Measurements from ENCODE around the gene SMYD4. TPM values are rescaled to one million over a fixed set of nuclear protein-coding genes. Genes with fewer than 3 reads are reported as not detected.

The SMYD4 gene
- total RNA-seq, 1 donor from 2014 or later, result 8.4 TPM

DNA sequence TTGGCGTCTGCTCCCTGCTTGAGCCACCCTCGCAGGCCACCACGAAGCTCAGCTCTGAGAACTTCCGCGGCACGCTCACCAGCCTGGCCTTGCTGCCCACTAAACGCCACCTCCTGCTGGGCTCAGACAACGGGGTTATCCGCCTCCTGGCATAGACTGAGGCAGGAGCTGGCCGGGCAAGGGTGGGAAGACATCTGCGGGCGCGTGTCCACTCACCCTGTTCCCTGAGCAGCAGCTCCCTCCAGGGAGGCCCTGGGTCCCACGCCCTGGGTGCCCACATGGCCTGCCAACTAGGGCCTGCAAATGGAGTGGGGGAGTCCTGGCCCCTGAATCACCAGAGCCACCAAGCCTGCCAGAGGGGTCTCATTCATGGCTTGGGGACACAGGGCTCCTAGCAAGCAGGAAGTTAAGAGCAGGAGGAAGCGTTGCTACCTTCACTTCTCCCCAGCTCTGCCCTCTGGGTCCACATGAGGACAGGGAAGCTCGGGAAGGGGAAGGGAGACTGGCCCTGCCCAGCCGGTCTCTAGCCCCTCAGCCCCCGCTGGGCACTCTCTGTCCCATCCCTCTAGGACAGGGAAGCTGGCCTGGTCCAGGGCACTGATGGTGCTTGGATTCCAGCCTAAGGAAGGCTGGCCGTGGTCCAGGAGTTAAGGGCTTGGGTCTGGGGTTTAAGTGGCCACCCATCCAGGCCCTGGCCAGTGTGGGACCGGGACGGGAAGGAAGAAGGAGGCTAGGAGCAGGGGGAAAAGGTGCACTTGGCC is 92.0 kb downstream of the SMYD4 start:
- Histone ChIP-seq H3K9ac (ENCODE audit: low read depth in 1 of 3, low read length in 3 of 3) (peak overlapping the region in 1 of 3 donors; percentile 25), H3K27me3 (ENCODE audit: control insufficient read depth in 3 of 3, insufficient read depth in 3 of 3, low read length in 3 of 3) (no peaks in the 10 kb centered on the region), H3K36me3 (ENCODE audit: control insufficient read depth in 3 of 3, insufficient read depth in 3 of 3, low read length in 3 of 3) (peaks cover 27 to 41% (median 35%) of the 10 kb centered on the region in 3 donors), H3K4me1 (ENCODE audit: control insufficient read depth in 3 of 3, insufficient read depth in 3 of 3, low read length in 3 of 3) (peaks cover 7 to 20% (median 10%) of the 10 kb centered on the region in 3 donors), H3K4me3 (ENCODE audit: low read length in 3 of 3) (no peak overlapping the region), H3K9me3 (ENCODE audit: control insufficient read depth in 3 of 3, low read length in 3 of 3) (no peaks in the 10 kb centered on the region), H3K27ac (ENCODE audit: low read depth, low read length) (no peak overlapping the region)

DNA sequence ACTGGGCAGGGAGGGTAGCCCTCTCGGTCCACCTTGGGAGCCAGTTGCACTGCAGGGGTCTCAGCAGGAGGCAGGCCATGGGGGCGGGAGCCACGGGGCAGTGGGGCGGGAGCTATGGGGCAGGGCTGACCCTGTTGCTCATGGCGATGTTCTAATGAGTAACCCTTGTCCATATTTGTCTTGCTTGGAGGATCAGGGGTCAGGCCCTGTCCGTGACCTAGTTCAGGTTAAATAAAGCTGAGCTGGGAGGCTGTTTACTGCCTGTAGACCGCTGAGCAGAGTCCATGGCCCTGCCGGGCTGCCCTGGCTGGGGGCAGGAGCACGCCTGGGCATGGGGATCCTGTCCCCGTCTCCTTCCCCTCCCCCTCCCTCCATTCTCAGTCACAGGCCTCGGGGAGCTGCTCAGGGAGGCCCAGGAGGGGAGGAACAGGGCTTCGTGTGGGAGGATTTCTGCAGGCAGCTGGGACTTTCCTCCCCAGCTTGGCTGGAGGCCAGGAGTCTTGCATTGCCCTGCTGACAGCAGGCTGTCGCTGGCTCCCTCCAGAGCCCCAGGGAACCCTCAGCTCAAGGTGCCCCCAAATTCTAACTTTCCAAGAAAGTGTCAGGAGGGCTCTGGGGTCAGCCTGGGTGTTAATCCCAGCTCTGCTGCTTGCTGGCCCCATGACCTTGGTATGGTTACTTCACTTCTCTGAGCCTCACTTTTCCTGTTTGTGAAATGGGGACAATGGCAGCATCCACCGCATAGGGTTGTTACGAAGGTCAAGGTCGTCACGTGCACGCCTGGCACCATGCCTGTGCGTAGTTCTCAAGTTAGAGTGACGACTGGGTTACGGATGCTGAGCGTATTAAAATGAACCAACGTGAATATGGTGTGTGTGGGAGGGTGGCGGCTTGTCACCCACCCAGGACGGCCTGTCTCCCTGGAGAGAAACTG is 93.1 kb downstream of the SMYD4 start:
- Histone ChIP-seq H3K9me3 (ENCODE audit: control insufficient read depth in 3 of 3, low read length in 3 of 3) (no peaks in the 10 kb centered on the region), H3K9ac (ENCODE audit: low read depth in 1 of 3, low read length in 3 of 3) (peak overlapping the region in 1 of 3 donors; percentile 40), H3K36me3 (ENCODE audit: control insufficient read depth in 3 of 3, insufficient read depth in 3 of 3, low read length in 3 of 3) (peaks cover 27 to 43% (median 39%) of the 10 kb centered on the region in 3 donors), H3K4me3 (ENCODE audit: low read length in 3 of 3) (no peak overlapping the region), H3K4me1 (ENCODE audit: control insufficient read depth in 3 of 3, insufficient read depth in 3 of 3, low read length in 3 of 3) (peaks cover 7 to 20% (median 10%) of the 10 kb centered on the region in 3 donors), H3K27ac (ENCODE audit: low read depth, low read length) (no peak overlapping the region), H3K27me3 (ENCODE audit: control insufficient read depth in 3 of 3, insufficient read depth in 3 of 3, low read length in 3 of 3) (no peaks in the 10 kb centered on the region)

DNA sequence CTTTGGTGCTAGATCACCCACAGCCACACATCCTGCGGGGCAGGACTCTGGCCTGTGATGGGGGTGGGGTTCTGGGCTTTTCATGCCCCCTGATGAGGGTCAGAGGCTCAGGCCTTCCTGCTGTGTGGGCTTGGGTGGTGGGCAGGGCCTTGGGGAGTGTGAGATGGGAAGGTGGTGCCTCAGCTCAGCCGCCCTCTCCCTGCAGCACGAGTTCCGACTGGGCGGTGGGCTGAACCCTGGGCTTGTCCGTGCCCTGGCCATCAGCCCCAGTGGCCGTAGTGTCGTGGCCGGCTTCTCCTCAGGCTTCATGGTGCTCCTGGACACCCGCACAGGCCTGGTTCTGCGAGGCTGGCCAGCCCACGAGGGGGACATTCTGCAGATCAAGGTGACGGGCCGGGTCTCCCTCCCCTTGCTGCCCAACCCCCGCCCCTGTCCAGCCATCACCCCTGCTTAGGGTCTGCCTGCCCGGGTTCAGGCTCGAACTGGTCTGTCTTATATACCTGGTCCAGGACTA is 93.8 kb downstream of the SMYD4 start:
- Histone ChIP-seq H3K4me3 (ENCODE audit: low read length in 3 of 3) (no peak overlapping the region), H3K27ac (ENCODE audit: low read depth, low read length) (no peak overlapping the region), H3K36me3 (ENCODE audit: control insufficient read depth in 3 of 3, insufficient read depth in 3 of 3, low read length in 3 of 3) (peaks cover 27 to 45% (median 39%) of the 10 kb centered on the region in 3 donors), H3K27me3 (ENCODE audit: control insufficient read depth in 3 of 3, insufficient read depth in 3 of 3, low read length in 3 of 3) (no peaks in the 10 kb centered on the region), H3K4me1 (ENCODE audit: control insufficient read depth in 3 of 3, insufficient read depth in 3 of 3, low read length in 3 of 3) (peaks cover 11 to 24% (median 14%) of the 10 kb centered on the region in 3 donors), H3K9me3 (ENCODE audit: control insufficient read depth in 3 of 3, low read length in 3 of 3) (no peaks in the 10 kb centered on the region), H3K9ac (ENCODE audit: low read depth in 1 of 3, low read length in 3 of 3) (no peak overlapping the region)

DNA sequence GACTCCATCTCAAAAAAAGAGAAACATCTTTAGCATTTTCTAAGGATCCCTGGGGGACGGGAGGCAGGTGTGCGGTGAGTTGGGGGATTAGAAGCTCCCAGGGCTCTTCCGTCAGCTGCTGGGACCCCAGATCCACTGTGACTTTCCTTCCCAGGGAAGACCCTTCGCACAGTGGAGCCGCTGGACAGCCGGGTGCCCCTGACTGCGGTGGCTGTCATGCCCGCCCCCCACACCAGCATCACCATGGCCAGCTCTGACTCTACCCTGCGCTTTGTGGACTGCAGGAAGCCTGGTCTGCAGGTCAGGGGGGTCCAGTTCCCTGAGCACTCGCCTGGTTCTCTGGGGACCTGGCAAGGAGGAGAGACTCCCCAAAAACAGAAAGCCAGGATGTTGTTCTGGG is 94.3 kb downstream of the SMYD4 start:
- Histone ChIP-seq H3K4me1 (ENCODE audit: control insufficient read depth in 3 of 3, insufficient read depth in 3 of 3, low read length in 3 of 3) (peaks cover 16 to 29% (median 19%) of the 10 kb centered on the region in 3 donors), H3K36me3 (ENCODE audit: control insufficient read depth in 3 of 3, insufficient read depth in 3 of 3, low read length in 3 of 3) (peaks cover 27 to 45% (median 39%) of the 10 kb centered on the region in 3 donors), H3K9me3 (ENCODE audit: control insufficient read depth in 3 of 3, low read length in 3 of 3) (no peaks in the 10 kb centered on the region), H3K4me3 (ENCODE audit: low read length in 3 of 3) (no peak overlapping the region), H3K27ac (ENCODE audit: low read depth, low read length) (no peak overlapping the region), H3K9ac (ENCODE audit: low read depth in 1 of 3, low read length in 3 of 3) (no peak overlapping the region), H3K27me3 (ENCODE audit: control insufficient read depth in 3 of 3, insufficient read depth in 3 of 3, low read length in 3 of 3) (no peaks in the 10 kb centered on the region)

DNA sequence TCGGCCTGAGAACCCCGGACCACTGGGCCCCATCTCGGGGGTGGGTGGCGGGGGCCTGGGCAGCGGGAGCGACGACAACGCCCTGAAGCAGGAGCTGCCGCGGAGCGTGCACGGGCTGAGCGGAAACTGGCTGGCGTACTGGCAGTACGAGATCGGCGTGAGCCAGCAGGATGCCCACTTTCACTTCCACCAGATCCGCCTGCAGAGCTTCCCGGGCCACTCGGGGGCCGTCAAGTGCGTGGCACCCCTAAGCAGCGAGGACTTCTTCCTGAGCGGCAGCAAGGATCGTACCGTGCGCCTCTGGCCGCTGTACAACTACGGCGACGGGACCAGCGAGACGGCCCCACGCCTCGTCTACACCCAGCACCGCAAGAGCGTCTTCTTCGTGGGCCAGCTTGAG is 95.9 kb downstream of the SMYD4 start:
- H3K36me3 ChIP-seq (ENCODE audit: control insufficient read depth in 3 of 3, insufficient read depth in 3 of 3, low read length in 3 of 3), result peaks cover 30 to 47% (median 39%) of the 10 kb centered on the region in 3 donors

DNA sequence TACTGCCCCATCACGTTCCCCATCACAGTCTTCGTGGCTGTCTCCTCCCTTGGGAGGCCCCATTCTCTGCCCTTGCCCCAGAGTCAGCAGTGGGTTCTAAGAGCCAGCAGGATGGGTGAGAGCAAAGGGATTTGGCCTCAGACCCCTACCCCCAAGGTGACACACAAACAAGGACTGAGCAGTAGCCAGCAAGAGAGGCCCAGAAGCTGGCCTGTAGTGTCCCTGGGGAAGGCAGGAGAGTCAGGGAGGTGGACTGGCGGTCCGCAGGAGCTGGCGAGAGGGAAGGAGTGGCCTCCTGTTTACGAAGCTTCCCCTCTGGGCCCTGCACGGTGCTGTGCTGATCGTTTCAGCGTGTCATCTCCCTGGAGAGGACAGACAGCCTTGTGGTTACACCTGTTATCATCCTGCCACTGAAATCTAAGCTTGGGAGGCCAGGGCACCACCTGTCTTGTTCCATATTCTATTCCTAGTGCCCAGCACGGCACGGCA is 96.8 kb downstream of the SMYD4 start:
- no peak overlapping the region for H3K9ac ChIP-seq (ENCODE audit: low read depth in 1 of 3, low read length in 3 of 3)
- H3K9me3 ChIP-seq (ENCODE audit: control insufficient read depth in 3 of 3, low read length in 3 of 3), result no peaks in the 10 kb centered on the region
- H3K4me3 ChIP-seq (ENCODE audit: low read length in 3 of 3), result no peak overlapping the region
- H3K36me3 ChIP-seq (ENCODE audit: control insufficient read depth in 3 of 3, insufficient read depth in 3 of 3, low read length in 3 of 3), result peaks cover 28 to 50% (median 35%) of the 10 kb centered on the region in 3 donors
- no peak overlapping the region for H3K27ac ChIP-seq (ENCODE audit: low read depth, low read length)
- no peaks in the 10 kb centered on the region for H3K27me3 ChIP-seq (ENCODE audit: control insufficient read depth in 3 of 3, insufficient read depth in 3 of 3, low read length in 3 of 3)
- peaks cover 23 to 44% (median 28%) of the 10 kb centered on the region in 3 donors for H3K4me1 ChIP-seq (ENCODE audit: control insufficient read depth in 3 of 3, insufficient read depth in 3 of 3, low read length in 3 of 3)

More for the DNA sequence above, 95.9 kb downstream of the SMYD4 start:
- Histone ChIP-seq H3K9me3 (ENCODE audit: control insufficient read depth in 3 of 3, low read length in 3 of 3) (no peaks in the 10 kb centered on the region), H3K4me1 (ENCODE audit: control insufficient read depth in 3 of 3, insufficient read depth in 3 of 3, low read length in 3 of 3) (peaks cover 23 to 39% (median 26%) of the 10 kb centered on the region in 3 donors), H3K4me3 (ENCODE audit: low read length in 3 of 3) (no peak overlapping the region), H3K27me3 (ENCODE audit: control insufficient read depth in 3 of 3, insufficient read depth in 3 of 3, low read length in 3 of 3) (no peaks in the 10 kb centered on the region), H3K27ac (ENCODE audit: low read depth, low read length) (no peak overlapping the region), H3K9ac (ENCODE audit: low read depth in 1 of 3, low read length in 3 of 3) (no peak overlapping the region)

DNA sequence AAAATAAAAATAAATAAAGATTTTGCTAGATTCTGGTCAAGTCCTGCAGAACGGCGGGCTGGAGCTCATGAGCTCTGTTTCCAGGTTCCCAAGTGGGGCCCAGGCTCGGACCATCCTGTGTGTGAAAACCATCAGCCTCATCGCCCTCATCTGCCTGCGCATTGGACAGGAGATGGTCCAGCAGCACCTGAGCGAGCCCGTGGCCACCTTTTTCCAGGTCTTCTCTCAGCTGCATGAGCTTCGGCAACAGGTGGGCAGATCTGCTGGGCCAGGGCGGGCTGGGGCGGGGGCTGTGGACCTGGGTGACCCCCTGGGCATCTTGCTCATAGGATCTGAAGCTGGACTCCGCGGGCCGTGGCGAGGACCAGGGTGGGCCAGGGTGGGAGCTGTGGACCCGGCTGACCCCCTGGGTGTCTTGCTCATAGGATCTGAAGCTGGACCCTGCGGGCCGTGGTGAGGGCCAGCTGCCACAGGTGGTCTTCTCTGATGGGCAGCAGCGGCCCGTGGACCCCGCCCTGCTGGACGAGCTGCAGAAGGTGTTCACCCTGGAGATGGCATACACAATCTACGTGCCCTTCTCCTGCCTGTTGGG is 97.4 kb downstream of the SMYD4 start:
- peaks cover 23 to 48% (median 32%) of the 10 kb centered on the region in 3 donors for H3K4me1 ChIP-seq (ENCODE audit: control insufficient read depth in 3 of 3, insufficient read depth in 3 of 3, low read length in 3 of 3)
- no peaks in the 10 kb centered on the region for H3K27me3 ChIP-seq (ENCODE audit: control insufficient read depth in 3 of 3, insufficient read depth in 3 of 3, low read length in 3 of 3)
- H3K9ac ChIP-seq (ENCODE audit: low read depth in 1 of 3, low read length in 3 of 3), result no peak overlapping the region
- H3K4me3 ChIP-seq (ENCODE audit: low read length in 3 of 3), result no peak overlapping the region
- no peak overlapping the region for H3K27ac ChIP-seq (ENCODE audit: low read depth, low read length)
- peaks cover 25 to 50% (median 35%) of the 10 kb centered on the region in 3 donors for H3K36me3 ChIP-seq (ENCODE audit: control insufficient read depth in 3 of 3, insufficient read depth in 3 of 3, low read length in 3 of 3)
- H3K9me3 ChIP-seq (ENCODE audit: control insufficient read depth in 3 of 3, low read length in 3 of 3), result no peaks in the 10 kb centered on the region

DNA sequence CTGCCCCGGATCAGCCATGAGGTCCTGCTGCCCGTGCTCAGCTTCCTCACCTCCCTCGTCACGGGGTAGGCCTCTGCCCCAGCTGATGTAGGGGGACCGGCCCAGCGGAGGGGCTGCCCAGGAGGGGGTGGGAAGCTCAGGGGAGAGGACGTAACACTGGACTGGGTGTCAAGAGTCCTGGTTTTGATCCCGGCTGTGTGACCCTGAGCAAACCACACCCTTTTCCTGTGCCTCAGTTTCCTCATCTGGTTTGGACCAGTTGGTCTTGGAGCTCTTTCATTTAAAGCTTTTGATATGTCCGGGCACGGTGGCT is 98.6 kb downstream of the SMYD4 start:
- Histone ChIP-seq H3K4me1 (ENCODE audit: control insufficient read depth in 3 of 3, insufficient read depth in 3 of 3, low read length in 3 of 3) (peaks cover 25 to 48% (median 37%) of the 10 kb centered on the region in 3 donors), H3K36me3 (ENCODE audit: control insufficient read depth in 3 of 3, insufficient read depth in 3 of 3, low read length in 3 of 3) (peaks cover 26 to 51% (median 39%) of the 10 kb centered on the region in 3 donors), H3K4me3 (ENCODE audit: low read length in 3 of 3) (peak overlapping the region in 1 of 3 donors; percentile 24), H3K9ac (ENCODE audit: low read depth in 1 of 3, low read length in 3 of 3) (peak overlapping the region; percentile 76 to 86 (median 77)), H3K9me3 (ENCODE audit: control insufficient read depth in 3 of 3, low read length in 3 of 3) (no peaks in the 10 kb centered on the region), H3K27ac (ENCODE audit: low read depth, low read length) (peak overlapping the region; percentile 96), H3K27me3 (ENCODE audit: control insufficient read depth in 3 of 3, insufficient read depth in 3 of 3, low read length in 3 of 3) (no peaks in the 10 kb centered on the region)

DNA sequence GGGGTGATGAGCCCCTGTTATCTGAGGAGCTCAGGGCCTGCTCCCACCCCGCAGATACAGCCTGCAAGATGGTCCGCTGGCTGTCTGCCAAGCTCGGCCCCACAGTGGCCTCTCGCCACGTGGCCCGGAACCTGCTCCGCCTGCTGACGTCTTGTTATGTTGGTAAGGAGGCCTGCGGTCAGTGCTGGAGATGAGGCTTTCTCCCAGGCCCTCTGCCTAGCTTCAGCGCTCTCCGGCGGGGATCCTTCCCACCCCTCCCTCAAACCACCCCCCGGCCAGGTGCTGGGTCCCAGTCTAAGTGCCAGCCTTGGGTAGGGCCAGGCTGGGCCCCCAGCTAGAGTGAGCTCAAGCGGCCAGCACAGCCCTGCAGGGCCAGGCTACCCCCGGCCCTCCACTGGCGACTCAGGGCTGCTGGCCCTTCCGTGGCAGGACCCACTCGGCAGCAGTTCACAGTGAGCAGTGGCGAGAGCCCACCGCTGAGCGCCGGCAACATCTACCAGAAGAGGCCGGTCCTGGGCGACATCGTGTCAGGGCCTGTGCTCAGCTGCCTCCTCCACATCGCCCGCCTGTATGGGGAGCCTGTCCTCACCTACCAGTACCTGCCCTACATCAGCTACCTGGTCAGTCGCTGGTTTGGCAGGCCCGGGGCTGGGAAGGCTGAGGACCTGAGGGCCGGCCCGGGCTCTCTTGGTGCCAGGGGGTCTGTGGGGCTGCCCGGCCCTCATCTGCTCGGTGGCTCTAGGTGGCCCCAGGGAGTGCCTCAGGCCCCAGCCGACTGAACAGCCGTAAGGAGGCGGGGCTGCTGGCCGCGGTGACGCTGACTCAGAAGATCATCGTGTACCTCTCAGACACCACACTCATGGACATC is 99.1 kb downstream of the SMYD4 start:
- Histone ChIP-seq H3K4me3 (ENCODE audit: low read length in 3 of 3) (peak overlapping the region in 2 of 3 donors; percentile 11 to 58), H3K9me3 (ENCODE audit: control insufficient read depth in 3 of 3, low read length in 3 of 3) (no peaks in the 10 kb centered on the region), H3K27ac (ENCODE audit: low read depth, low read length) (peak overlapping the region; percentile 96), H3K36me3 (ENCODE audit: control insufficient read depth in 3 of 3, insufficient read depth in 3 of 3, low read length in 3 of 3) (peaks cover 22 to 48% (median 38%) of the 10 kb centered on the region in 3 donors), H3K9ac (ENCODE audit: low read depth in 1 of 3, low read length in 3 of 3) (peak overlapping the region; percentile 76 to 86 (median 77)), H3K27me3 (ENCODE audit: control insufficient read depth in 3 of 3, insufficient read depth in 3 of 3, low read length in 3 of 3) (no peaks in the 10 kb centered on the region), H3K4me1 (ENCODE audit: control insufficient read depth in 3 of 3, insufficient read depth in 3 of 3, low read length in 3 of 3) (peaks cover 30 to 48% (median 43%) of the 10 kb centered on the region in 3 donors)

All from skeletal muscle tissue (tissue), 4 donors.